Dendritic cell treated with granulocyte-macrophage colony-stimulating factor and Interleukin-4, amounts not matched to agents 40 ng/mL and 50 ng/mL, for 4 days (primary cell): ENCODE results near the gene PES1.
"Not testable (repeated sequence)": the region's sequence is repeated elsewhere in the genome, so short reads cannot be mapped to it uniquely, and the experiment has no call there.

Experiments
- H3K27ac Mint-ChIP-seq: one replicate; pipeline ENCODE4 v1.8.0; 2022; ENCODE audit warnings: mild to moderate bottlenecking, mixed read lengths
- H3K27me3 Mint-ChIP-seq: one replicate; pipeline ENCODE4 v1.8.0; 2022; ENCODE audit warnings: mild to moderate bottlenecking, mixed read lengths
- H3K36me3 Mint-ChIP-seq: one replicate; pipeline ENCODE4 v1.8.0; 2022; ENCODE audit warnings: low read depth, mixed read lengths
- H3K4me1 Mint-ChIP-seq: one replicate; pipeline ENCODE4 v1.8.0; 2022; ENCODE audit warnings: low read depth, mixed read lengths
- H3K4me3 Mint-ChIP-seq: one replicate; pipeline ENCODE4 v1.8.0; 2022; ENCODE audit warnings: mild to moderate bottlenecking, moderate library complexity, mixed read lengths
- H3K9me3 Mint-ChIP-seq: one replicate; pipeline ENCODE4 v1.8.0; 2022; ENCODE audit warnings: mixed read lengths
- intact Hi-C: fragments of 100-400 bp; cut with micrococcal nuclease; formaldehyde crosslinking; loops from one replicate; pipeline ENCODE4 v1.15.0; 2022

PES1 gene

GRCh38 chr22:30541961-30542810 lies 49.5 kb downstream of the PES1 start:
- H3K4me3 Mint-ChIP-seq: no peak overlapping the region
- no peaks in the 10 kb centered on the region for H3K36me3 Mint-ChIP-seq
- H3K27ac Mint-ChIP-seq: no peak overlapping the region
- H3K27me3 Mint-ChIP-seq: peaks cover 51% of the 10 kb centered on the region
- no peaks in the 10 kb centered on the region for H3K4me1 Mint-ChIP-seq
- intact Hi-C loops: no loop called here
- H3K9me3 Mint-ChIP-seq: no peaks in the 10 kb centered on the region

GRCh38 chr22:30541511-30541910 lies 50.2 kb downstream of the PES1 start:
- intact Hi-C loops, H3K36me3 Mint-ChIP-seq, H3K9me3 Mint-ChIP-seq, H3K4me1 Mint-ChIP-seq, H3K27ac Mint-ChIP-seq, H3K4me3 Mint-ChIP-seq: not testable (repeated sequence)
- peaks cover 51% of the 10 kb centered on the region for H3K27me3 Mint-ChIP-seq

GRCh38 chr22:30539368-30539767 lies 52.3 kb downstream of the PES1 start:
- Mint-ChIP-seq H3K4me1 (no peaks in the 10 kb centered on the region), H3K36me3 (no peaks in the 10 kb centered on the region), H3K27ac (no peak overlapping the region), H3K4me3 (no peak overlapping the region), H3K27me3 (peaks cover 48% of the 10 kb centered on the region), H3K9me3 (no peaks in the 10 kb centered on the region)
- intact Hi-C loops: no loop called here

GRCh38 chr22:30538280-30538679 lies 53.4 kb downstream of the PES1 start:
- Mint-ChIP-seq H3K9me3 (no peaks in the 10 kb centered on the region), H3K4me3 (no peak overlapping the region), H3K4me1 (no peaks in the 10 kb centered on the region), H3K27me3 (peaks cover 37% of the 10 kb centered on the region), H3K27ac (no peak overlapping the region), H3K36me3 (no peaks in the 10 kb centered on the region)
- intact Hi-C loops: no loop called here

- intact Hi-C loops: no loop called here
- Mint-ChIP-seq H3K4me3 (no peak overlapping the region), H3K36me3 (no peaks in the 10 kb centered on the region), H3K9me3 (no peaks in the 10 kb centered on the region), H3K27ac (no peak overlapping the region), H3K4me1 (no peaks in the 10 kb centered on the region), H3K27me3 (peaks cover 27% of the 10 kb centered on the region)
Measured at GRCh38 chr22:30537083-30537731, 54.5 kb downstream of the PES1 start.

GRCh38 chr22:30535182-30535581 lies 56.5 kb downstream of the PES1 start:
- Mint-ChIP-seq H3K4me3 (no peak overlapping the region), H3K36me3 (no peaks in the 10 kb centered on the region), H3K9me3 (no peaks in the 10 kb centered on the region), H3K4me1 (no peaks in the 10 kb centered on the region), H3K27me3 (peaks cover 10% of the 10 kb centered on the region), H3K27ac (no peak overlapping the region)
- intact Hi-C loops: no loop called here

GRCh38 chr22:30531651-30532608 lies 59.8 kb downstream of the PES1 start:
- peaks cover 2% of the 10 kb centered on the region for H3K27me3 Mint-ChIP-seq
- no peaks in the 10 kb centered on the region for H3K9me3 Mint-ChIP-seq
- H3K27ac Mint-ChIP-seq: no peak overlapping the region
- H3K36me3 Mint-ChIP-seq: no peaks in the 10 kb centered on the region
- no peaks in the 10 kb centered on the region for H3K4me1 Mint-ChIP-seq
- H3K4me3 Mint-ChIP-seq: no peak overlapping the region
- intact Hi-C loops: no loop called here

GRCh38 chr22:30526656-30527055 lies 65.1 kb downstream of the PES1 start:
- no peak overlapping the region for H3K4me3 Mint-ChIP-seq
- no peaks in the 10 kb centered on the region for H3K36me3 Mint-ChIP-seq
- H3K27me3 Mint-ChIP-seq: peaks cover 4% of the 10 kb centered on the region
- intact Hi-C loops: no loop called here
- H3K27ac Mint-ChIP-seq: no peak overlapping the region
- no peaks in the 10 kb centered on the region for H3K9me3 Mint-ChIP-seq
- no peaks in the 10 kb centered on the region for H3K4me1 Mint-ChIP-seq
